ENCODE results near the gene DHX16.

DNA sequence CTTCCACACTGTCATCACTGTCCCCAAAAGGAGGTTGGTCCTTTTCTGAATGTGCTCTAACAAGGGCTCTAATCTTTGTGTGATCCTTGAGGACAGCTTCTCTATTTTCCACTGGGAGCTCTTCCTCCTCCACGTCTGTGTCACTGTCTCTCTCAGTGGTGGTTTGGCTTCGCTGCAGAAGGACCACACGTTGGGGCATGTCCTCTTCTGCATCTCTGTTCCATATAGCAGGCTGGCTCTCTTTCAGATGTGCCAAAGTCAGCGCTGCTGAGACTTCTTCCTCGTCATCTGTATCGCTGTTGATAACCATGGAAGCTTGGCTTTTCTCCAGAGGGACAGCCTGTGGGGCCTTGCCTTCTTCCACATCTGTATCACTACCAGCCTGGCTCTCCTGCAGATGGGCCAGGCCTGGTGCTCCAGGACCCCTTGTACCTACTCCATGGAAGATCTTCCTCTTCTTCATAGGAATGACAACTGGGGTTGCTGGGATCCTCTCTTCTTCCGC lies 39.7 kb upstream of the DHX16 start:
- TF ChIP-seq, protein P1, sequence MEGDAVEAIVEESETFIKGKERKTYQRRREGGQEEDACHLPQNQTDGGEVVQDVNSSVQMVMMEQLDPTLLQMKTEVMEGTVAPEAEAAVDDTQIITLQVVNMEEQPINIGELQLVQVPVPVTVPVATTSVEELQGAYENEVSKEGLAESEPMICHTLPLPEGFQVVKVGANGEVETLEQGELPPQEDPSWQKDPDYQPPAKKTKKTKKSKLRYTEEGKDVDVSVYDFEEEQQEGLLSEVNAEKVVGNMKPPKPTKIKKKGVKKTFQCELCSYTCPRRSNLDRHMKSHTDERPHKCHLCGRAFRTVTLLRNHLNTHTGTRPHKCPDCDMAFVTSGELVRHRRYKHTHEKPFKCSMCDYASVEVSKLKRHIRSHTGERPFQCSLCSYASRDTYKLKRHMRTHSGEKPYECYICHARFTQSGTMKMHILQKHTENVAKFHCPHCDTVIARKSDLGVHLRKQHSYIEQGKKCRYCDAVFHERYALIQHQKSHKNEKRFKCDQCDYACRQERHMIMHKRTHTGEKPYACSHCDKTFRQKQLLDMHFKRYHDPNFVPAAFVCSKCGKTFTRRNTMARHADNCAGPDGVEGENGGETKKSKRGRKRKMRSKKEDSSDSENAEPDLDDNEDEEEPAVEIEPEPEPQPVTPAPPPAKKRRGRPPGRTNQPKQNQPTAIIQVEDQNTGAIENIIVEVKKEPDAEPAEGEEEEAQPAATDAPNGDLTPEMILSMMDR (IDR thresholded peaks at IDR 0.05): no peak
- TF ChIP-seq POLR2A (IDR thresholded peaks at IDR 0.05): no peak

All from uterus (tissue), 2 donors.